ENCODE measurements around the gene HDAC4. TPM values are rescaled to one million over a fixed set of nuclear protein-coding genes. Genes with fewer than 3 reads are reported as not detected.

HDAC4 gene
- total RNA-seq, 1 experiment from 2014 or later = 32.0 TPM

GRCh38 chr2:239077260-239077659, 323.6 kb downstream of the HDAC4 start:
- Histone ChIP-seq H4K5ac (ENCODE audit: insufficient read length, low read depth, low read length) (no peak overlapping the region), H3K56ac (ENCODE audit: insufficient read length, low read depth, low read length) (no peak overlapping the region), H4K91ac (ENCODE audit: insufficient read length, low read depth, low read length) (no peak overlapping the region), H2BK120ac (ENCODE audit: low read depth, low read length, poor library complexity, severe bottlenecking) (no peak overlapping the region), H3K27me3 (ENCODE audit: insufficient read depth, low read length) (no peaks in the 10 kb centered on the region), H4K8ac (replicated peaks; ENCODE audit: insufficient read length, low read depth, low read length) (no peak overlapping the region), H2AK5ac (ENCODE audit: insufficient read length, low read length) (no peak overlapping the region), H3K9ac (ENCODE audit: extremely low read depth, insufficient read length, low read length) (no peak overlapping the region), H3K79me2 (ENCODE audit: insufficient read depth, low read length) (no peaks in the 10 kb centered on the region), H3K14ac (ENCODE audit: insufficient read depth, low read length) (no peak overlapping the region), H3K18ac (ENCODE audit: insufficient read length, low read depth, low read length) (no peak overlapping the region), H2BK12ac (ENCODE audit: insufficient read length, low read depth, low read length) (no peak overlapping the region), H3T11ph (ENCODE audit: low read length) (no peak overlapping the region), H3K79me1 (ENCODE audit: insufficient read depth, low read depth, low read length, poor library complexity, severe bottlenecking) (no peaks in the 10 kb centered on the region), H2BK5ac (ENCODE audit: insufficient read length, low read length) (no peak overlapping the region), H3K27ac (ENCODE audit: insufficient read length, low read depth, low read length) (no peak overlapping the region), H3K23ac (ENCODE audit: insufficient read length, low read depth, low read length) (no peak overlapping the region), H4K20me1 (ENCODE audit: control insufficient read depth, insufficient read depth, insufficient read length) (no peaks in the 10 kb centered on the region), H2BK20ac (ENCODE audit: low read depth, low read length, poor library complexity, severe bottlenecking) (no peak overlapping the region), H3K9me3 (ENCODE audit: control insufficient read depth, low read depth, low read length) (no peaks in the 10 kb centered on the region), H3K23me2 (ENCODE audit: insufficient read length, low read depth, low read length, poor library complexity, severe bottlenecking) (no peaks in the 10 kb centered on the region), H3K4me2 (ENCODE audit: insufficient read depth, insufficient read length, low read length) (no peak overlapping the region), H2BK15ac (ENCODE audit: low read depth, low read length) (no peak overlapping the region), H3K4ac (ENCODE audit: low read depth, low read length) (no peak overlapping the region), H2AFZ (ENCODE audit: low read length) (no peak overlapping the region), H3K4me1 (ENCODE audit: insufficient read depth, low read length) (no peaks in the 10 kb centered on the region)
- TF ChIP-seq CTCF (conservative IDR thresholded peaks at IDR 0.05) = no peak
- H3K27me3 Mint-ChIP-seq (ENCODE audit: low read depth) = no peaks in the 10 kb centered on the region
- H3K4me3 Mint-ChIP-seq = no peak overlapping the region
- H3K9me3 Mint-ChIP-seq = no peaks in the 10 kb centered on the region
- no CpG with 5 or more reads among the region's 15 CpGs for WGBS (ENCODE audit: extremely low coverage, insufficient read length, low lambda C conversion rate)
- DNase-seq = no peak
- H3K4me1 Mint-ChIP-seq = no peaks in the 10 kb centered on the region
- no peak overlapping the region for H3K27ac Mint-ChIP-seq
- peaks cover 12 to 33% (median 17%) of the 10 kb centered on the region in 3 experiments; a peak in 6 of 7 replicates for H3K36me3 Mint-ChIP-seq (ENCODE audit: insufficient read depth in 1 of 3, low read depth in 3 of 3)
